ENCODE measurements around the gene NOD2. TPM values are rescaled to one million over a fixed set of nuclear protein-coding genes. Genes with fewer than 3 reads are reported as not detected.
A peak's percentile ranks its signal among the peaks of the same experiment; 100 is the strongest.

The NOD2 gene
- total RNA-seq, 1 experiment from 2014 or later: 0.70 TPM

- ChIA-PET CTCF (interaction anchor here (1.3 kb wide), 1 partner anchor 82 kb away, joined by 4 read pairs; no protein-coding TSS in a partner anchor), POLR2A (ENCODE audit: unreplicated experiment) (no interaction called here)
- intact Hi-C loops (cut with micrococcal nuclease; ENCODE audit: unreplicated experiment): loop anchor here (1.0 to 10.0 kb wide), 3 partner anchors 82 to 375 kb away; partner anchors contain the start of gene NKD1
- DNase-seq: peak in 1 of 2 experiments; percentile 43
- Histone ChIP-seq H3K4me3 (no peak overlapping the region), H3K4me1 (replicated peaks; ENCODE audit: insufficient read depth) (peaks cover 24% of the 10 kb centered on the region), H3K36me3 (ENCODE audit: low read depth) (no peaks in the 10 kb centered on the region), H3K9me2 (ENCODE audit: insufficient read depth) (no peaks in the 10 kb centered on the region), H3K79me2 (ENCODE audit: low read depth) (no peaks in the 10 kb centered on the region), H3F3A (ENCODE audit: insufficient read depth, low read depth) (peaks cover 14% of the 10 kb centered on the region), H3K27me3 (ENCODE audit: insufficient read depth, low read depth) (no peaks in the 10 kb centered on the region), H3K4me2 (no peak overlapping the region), H3K9me3 (ENCODE audit: insufficient read depth, low read depth) (no peaks in the 10 kb centered on the region), H3K27ac (no peak overlapping the region), H2AFZ (no peak overlapping the region), H4K20me1 (ENCODE audit: insufficient read depth) (no peaks in the 10 kb centered on the region)
- TF ChIP-seq CTCF (conservative IDR thresholded peaks at IDR 0.05) (peak; percentile 68), EZH2 (IDR thresholded peaks at IDR 0.05; ENCODE audit: low read depth) (no peak)
- no TSS peak for BruUV-seq (replicated peaks)
Observed at GRCh38 chr16:50747207-50747956, 54.0 kb downstream of the NOD2 start.

GRCh38 chr16:50751528-50751927 lies 58.1 kb downstream of the NOD2 start:
- Histone ChIP-seq H3K27ac (no peak overlapping the region), H3K4me1 (replicated peaks; ENCODE audit: insufficient read depth) (no peaks in the 10 kb centered on the region), H3K9me2 (ENCODE audit: insufficient read depth) (no peaks in the 10 kb centered on the region), H3K79me2 (ENCODE audit: low read depth) (no peaks in the 10 kb centered on the region), H3K4me2 (no peak overlapping the region), H2AFZ (no peak overlapping the region), H3K9me3 (ENCODE audit: insufficient read depth, low read depth) (no peaks in the 10 kb centered on the region), H3K4me3 (no peak overlapping the region), H3K27me3 (ENCODE audit: insufficient read depth, low read depth) (no peaks in the 10 kb centered on the region), H3K36me3 (ENCODE audit: low read depth) (no peaks in the 10 kb centered on the region), H4K20me1 (ENCODE audit: insufficient read depth) (no peaks in the 10 kb centered on the region), H3F3A (ENCODE audit: insufficient read depth, low read depth) (no peaks in the 10 kb centered on the region)
- TF ChIP-seq EZH2 (IDR thresholded peaks at IDR 0.05; ENCODE audit: low read depth) (no peak), CTCF (conservative IDR thresholded peaks at IDR 0.05) (no peak)
- CTCF ChIA-PET: no interaction called here
- POLR2A ChIA-PET (ENCODE audit: unreplicated experiment): no interaction called here
- DNase-seq: no peak
- BruUV-seq (replicated peaks): no TSS peak
- intact Hi-C loops (cut with micrococcal nuclease; ENCODE audit: unreplicated experiment): no loop called here

GRCh38 chr16:50752471-50753235 lies 59.2 kb downstream of the NOD2 start:
- Histone ChIP-seq H2AFZ (no peak overlapping the region), H3K27me3 (ENCODE audit: insufficient read depth, low read depth) (no peaks in the 10 kb centered on the region), H3F3A (ENCODE audit: insufficient read depth, low read depth) (no peaks in the 10 kb centered on the region), H3K9me2 (ENCODE audit: insufficient read depth) (no peaks in the 10 kb centered on the region), H3K27ac (no peak overlapping the region), H3K36me3 (ENCODE audit: low read depth) (no peaks in the 10 kb centered on the region), H3K4me2 (no peak overlapping the region), H3K79me2 (ENCODE audit: low read depth) (no peaks in the 10 kb centered on the region), H3K4me3 (no peak overlapping the region), H3K9me3 (ENCODE audit: insufficient read depth, low read depth) (no peaks in the 10 kb centered on the region), H3K4me1 (replicated peaks; ENCODE audit: insufficient read depth) (no peaks in the 10 kb centered on the region), H4K20me1 (ENCODE audit: insufficient read depth) (no peaks in the 10 kb centered on the region)
- DNase-seq: no peak
- no TSS peak for BruUV-seq (replicated peaks)
- ChIA-PET POLR2A (ENCODE audit: unreplicated experiment) (no interaction called here), CTCF (no interaction called here)
- intact Hi-C loops (cut with micrococcal nuclease; ENCODE audit: unreplicated experiment): no loop called here
- no peak for TF ChIP-seq EZH2 (IDR thresholded peaks at IDR 0.05; ENCODE audit: low read depth)
- no peak for TF ChIP-seq CTCF (conservative IDR thresholded peaks at IDR 0.05)
